DND-41 (cell line): ENCODE results near the gene GRK1.

ENCODE experiments used
- EZH2 ChIP-seq: IDR thresholded peaks from 3 replicates; pipeline ENCODE4 v1.6.1; 2012; ENCODE audit warnings: borderline replicate concordance, low read depth, mild to moderate bottlenecking, moderate library complexity, low read length, inconsistent platforms; ENCODE audit not compliant: severe bottlenecking
- TF ChIP-seq, protein P1 (sequence below): IDR thresholded peaks from 2 replicates; pipeline ENCODE4 v1.5.1; 2012; ENCODE audit warnings: borderline replicate concordance, low read length, moderate library complexity, mild to moderate bottlenecking; ENCODE audit not compliant: poor library complexity, severe bottlenecking; ENCODE audit errors: extremely low read depth

DNA sequence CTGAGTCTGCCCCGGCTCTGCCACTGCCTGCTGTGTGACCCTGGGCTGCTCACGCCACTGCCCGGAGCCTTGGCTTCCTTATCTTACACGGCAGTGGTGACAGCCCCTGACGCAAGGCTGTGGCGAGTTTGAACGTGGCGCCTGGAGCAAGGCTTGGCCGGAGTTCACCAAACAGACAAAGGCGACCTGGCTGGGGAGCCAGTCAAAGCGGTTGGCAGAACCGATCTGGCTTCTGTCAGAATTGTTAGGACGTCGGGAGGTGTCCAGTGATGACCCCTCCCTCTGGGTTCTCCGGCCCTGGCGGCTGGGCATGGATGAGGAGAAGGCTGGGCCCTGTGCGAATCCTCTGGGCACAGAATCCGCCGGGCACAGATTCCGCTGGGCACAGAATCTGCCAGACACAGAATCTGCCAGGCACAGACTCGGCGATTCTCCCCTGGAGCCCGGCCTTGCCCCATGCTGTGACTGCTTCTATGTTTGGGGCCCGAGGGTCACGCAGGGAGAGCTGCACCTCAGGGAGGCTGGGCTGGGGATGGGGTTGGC is 80.3 kb downstream of the GRK1 start:
- TF ChIP-seq, protein P1, sequence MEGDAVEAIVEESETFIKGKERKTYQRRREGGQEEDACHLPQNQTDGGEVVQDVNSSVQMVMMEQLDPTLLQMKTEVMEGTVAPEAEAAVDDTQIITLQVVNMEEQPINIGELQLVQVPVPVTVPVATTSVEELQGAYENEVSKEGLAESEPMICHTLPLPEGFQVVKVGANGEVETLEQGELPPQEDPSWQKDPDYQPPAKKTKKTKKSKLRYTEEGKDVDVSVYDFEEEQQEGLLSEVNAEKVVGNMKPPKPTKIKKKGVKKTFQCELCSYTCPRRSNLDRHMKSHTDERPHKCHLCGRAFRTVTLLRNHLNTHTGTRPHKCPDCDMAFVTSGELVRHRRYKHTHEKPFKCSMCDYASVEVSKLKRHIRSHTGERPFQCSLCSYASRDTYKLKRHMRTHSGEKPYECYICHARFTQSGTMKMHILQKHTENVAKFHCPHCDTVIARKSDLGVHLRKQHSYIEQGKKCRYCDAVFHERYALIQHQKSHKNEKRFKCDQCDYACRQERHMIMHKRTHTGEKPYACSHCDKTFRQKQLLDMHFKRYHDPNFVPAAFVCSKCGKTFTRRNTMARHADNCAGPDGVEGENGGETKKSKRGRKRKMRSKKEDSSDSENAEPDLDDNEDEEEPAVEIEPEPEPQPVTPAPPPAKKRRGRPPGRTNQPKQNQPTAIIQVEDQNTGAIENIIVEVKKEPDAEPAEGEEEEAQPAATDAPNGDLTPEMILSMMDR = no peak
- TF ChIP-seq EZH2 = no peak
